Cortex of kidney (tissue), 1 donor: ENCODE results near the gene SLC2A9.
"Not testable (repeated sequence)": the region's sequence is repeated elsewhere in the genome, so short reads cannot be mapped to it uniquely, and the experiment has no call there.

Experiments used
- DNase-seq: peaks from one replicate; lab custom pipeline; 2025; lab: John Stamatoyannopoulos, UW

SLC2A9 gene

DNA sequence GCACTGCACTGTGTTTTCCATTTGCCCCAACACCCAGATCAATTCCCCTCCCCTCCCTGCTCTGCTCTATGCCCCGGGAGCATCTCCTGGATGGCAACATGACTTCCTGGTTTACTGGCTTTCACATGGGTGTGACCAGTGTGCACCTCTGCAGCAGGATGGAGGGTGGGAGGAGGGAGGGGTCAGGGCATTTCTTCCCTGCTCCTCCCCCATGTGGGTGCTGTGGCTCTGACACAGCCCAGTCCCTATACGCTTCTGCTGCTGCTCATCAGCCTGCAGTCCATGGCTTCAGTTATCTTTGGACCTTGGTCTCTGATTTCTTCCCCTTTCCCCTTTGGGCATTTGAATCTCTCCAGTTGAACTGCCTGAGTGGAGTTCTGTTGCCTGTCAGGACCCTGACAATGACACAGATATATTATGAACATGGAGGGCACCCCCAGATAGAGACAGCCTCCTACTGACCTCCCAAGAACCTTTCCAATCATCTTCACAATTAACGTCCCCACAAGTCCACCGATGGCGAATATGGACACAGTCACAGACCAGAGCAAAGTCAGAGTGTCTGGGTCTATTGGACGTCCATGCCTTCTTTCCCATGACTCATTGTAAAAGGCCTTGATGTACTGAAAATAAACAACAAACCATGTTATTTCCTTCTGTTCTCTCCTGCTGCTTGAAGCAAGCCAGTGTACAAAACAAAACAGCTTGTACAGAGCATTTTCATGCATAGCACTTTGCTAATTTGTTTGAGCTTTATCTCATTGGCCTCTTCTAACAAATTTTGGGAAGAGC, 24.8 kb downstream of the SLC2A9 start:
- DNase-seq: no peak

DNA sequence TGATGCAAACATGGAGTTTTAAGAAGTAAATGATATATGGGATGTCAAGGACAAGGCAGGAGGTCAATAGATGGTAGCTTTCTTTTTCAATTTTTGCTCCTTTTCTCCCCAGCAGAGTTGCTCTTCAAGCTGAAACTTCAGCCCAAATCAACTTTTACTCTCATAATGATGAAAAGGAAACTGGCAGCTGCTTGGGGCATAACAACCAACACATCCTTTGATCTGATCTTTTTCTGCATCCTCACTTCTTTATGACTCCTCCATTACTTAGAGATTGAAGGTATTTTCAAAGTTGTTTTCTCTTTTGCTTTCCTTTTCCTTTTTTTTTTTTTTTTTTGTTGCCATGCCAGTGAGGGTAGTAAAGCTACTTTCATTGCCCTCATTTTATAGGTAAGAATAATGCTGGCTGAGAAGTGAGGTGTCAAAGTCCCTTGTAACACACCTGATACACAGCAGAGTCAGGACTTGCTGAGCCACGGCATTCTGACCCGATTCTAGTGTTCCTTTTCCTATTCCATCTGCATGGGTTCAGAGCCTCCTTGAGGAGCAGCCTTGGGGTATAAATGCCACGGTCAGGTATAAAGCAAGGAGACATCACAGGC, 26.9 kb downstream of the SLC2A9 start:
- no peak for DNase-seq

- DNase-seq: no peak
These were observed 31.2 kb downstream of the SLC2A9 start for GRCh38 chr4:9989918-9990635.

DNA sequence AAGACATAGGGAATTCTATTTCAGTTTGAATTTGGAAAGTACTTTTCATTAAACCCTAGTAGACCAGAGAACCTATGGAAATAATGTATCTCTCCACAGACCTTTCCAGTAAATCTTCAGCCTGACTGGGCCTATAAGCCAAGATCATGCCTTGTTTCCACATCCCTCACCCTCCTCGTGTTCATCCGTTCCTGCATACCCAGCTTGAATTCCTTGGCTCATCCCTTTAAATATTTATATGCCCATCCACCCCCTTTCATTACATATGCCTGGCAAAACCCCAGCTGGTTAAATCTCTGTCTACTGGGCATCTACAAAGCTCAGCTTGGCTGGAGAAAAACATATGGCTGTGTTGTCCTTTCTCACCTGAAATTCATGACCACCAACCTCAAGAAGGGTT, 32.4 kb downstream of the SLC2A9 start:
- DNase-seq: no peak

DNA sequence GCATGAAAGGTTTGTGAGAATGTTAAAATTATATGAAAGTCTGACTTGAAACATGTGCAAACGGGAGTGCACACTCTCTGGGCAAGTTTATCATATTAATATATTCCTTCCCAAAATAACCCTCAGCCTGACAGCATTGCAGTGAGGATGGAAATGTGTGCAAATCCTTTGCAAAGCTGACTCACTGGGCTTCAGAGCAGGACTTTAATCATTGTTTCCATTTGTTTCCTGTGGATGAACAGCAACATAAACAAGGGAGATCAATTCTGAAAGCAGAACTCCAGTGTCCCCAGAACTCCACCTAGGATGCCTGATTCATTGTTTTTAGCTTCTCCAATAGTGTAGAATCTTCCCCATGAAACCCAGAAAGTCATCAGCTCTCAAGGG, 32.9 kb downstream of the SLC2A9 start:
- DNase-seq: no peak

DNA sequence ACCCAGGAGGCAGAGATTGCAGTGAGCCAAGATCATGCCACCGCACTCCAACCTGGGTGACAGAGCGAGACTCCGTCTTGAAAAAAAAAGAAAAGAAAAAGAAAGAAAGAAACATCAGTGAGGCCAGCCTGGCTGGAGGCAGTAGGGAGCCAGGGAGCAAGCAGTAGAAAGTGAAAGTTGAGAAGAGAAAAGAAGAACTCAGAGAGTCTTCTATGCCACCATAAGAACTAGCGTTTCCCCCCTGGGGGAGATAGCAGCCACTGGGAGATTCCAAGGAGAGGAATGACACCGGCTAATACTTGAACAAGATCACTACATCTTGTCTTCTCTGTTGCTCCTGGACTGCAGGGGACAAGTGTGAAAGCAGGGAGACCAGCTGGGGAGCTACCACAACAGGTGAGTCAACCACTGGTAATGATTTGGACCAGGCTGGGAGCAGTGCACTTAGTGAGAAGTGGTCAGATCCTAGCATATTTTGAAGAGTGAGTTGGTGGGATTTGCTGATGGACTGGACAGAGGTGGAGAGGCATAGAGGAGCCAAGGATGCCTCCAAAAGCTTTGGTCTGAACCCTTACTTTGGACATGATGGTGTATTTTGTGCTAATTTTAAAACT, 33.4 kb downstream of the SLC2A9 start:
- no peak for DNase-seq

GRCh38 chr4:9984621-9985020, 36.7 kb downstream of the SLC2A9 start:
- no peak for DNase-seq

- DNase-seq: no peak
These were observed 38.1 kb downstream of the SLC2A9 start for GRCh38 chr4:9983211-9983610.

DNA sequence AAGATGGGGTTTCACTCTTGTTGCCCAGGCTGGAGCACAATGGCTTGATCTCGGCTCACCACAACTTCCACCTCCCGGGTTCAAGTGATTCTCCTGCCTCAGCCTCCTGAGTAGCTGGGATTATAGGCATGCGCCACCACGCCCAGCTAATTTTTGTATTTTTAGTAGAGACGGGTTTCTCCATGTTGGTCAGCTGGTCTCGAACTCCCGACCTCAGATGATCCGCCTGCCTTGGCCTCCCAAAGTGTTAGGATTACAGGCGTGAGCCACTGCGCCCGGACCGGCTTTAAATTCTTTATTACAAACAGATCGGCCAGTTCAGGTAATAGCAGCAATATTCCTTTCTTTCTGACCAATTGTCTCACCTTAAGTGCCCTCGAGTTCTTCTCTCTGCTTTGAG, 39.4 kb downstream of the SLC2A9 start:
- not testable (repeated sequence) for DNase-seq

DNA sequence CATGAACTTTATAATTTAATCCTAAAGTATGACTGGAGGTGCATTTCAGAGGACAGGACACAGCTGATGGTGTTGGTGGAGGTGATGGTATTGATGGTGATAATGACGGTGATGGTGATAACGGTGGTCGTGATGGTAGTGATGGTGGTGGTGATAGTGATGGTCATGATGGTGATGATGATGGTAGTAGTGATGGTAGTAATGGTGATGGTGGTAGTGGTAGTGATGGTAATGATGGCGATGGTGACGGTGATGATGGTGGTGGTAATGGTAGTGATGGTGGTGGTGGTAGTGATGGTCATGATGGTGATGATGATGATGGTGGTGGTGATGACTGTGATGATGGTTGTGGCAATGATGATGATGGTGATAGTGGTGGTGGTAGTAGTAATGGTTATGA, 40.4 kb downstream of the SLC2A9 start:
- no peak for DNase-seq

DNA sequence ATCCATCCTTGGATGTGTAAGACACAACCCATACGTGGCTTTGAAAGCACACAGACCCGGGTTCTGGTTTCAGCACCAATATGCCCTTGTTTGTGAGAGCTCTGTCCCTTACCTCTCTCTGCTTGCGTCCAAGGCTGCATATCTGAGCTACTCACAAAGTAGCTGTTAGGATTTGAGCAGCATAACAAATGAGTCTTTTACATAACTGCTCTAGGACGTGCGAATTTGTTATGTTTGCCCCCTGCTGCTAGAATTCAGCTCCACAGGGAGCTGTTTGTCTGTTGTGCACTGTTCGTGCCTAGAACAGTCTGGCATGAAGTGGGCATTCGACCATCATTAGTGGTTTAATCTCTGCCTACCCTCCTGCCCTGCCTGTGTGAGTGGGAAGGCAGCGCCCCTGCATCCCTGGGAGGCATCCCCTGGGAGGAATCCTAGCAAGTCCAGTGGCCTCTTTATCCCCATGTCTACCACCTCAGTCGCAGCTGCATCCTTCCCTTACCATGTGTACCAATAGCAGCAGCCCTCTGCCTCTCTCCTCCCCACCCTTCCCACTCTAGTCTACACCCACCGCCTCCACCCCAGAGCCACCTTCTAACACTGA, 42.1 kb downstream of the SLC2A9 start:
- DNase-seq: no peak

DNA sequence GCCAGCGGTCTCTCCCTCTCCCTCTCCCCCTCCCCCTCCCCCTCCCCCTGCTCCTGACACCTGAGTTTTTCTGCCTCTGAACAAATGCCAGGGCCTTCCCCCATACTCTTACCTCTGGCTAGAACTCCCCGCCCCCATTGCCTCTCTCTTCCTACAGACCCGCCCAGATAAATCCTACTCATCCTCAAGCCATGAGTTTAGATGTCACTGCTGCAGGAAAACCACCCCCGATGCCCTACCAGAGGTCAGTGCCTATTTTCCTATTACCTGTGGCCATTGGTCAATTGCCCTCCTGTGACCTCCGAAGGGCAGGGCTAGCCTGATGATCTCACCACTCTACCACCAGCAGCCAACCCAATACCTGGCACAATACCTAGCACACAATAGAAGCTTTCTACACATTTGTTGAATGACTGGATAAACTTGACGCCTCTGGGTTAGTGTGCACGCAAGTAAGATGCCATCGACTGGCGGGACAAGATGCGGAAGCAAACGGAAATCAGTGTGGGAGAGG, 43.7 kb downstream of the SLC2A9 start:
- DNase-seq: no peak

- DNase-seq: no peak
These were observed 44.5 kb downstream of the SLC2A9 start for GRCh38 chr4:9976781-9977180.

DNA sequence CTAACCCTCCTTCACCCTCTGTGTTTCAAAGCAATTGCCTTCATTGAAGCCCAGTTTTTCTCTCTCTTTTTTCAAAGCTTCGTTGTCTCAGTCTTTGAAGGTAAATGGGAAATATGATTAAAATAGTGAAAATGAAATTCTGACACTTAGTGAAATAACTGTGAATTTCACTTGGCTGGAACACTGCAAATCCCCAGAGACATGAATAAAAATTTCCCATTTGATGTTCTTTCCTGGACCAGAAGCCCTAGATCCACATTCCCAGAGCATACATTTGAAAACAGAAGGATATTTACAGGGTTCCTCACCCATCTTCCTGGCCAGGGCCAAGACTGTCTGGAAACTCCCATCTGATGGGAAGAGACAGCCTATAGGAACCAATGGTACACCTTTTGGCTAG, 45.0 kb downstream of the SLC2A9 start:
- DNase-seq: no peak

DNA sequence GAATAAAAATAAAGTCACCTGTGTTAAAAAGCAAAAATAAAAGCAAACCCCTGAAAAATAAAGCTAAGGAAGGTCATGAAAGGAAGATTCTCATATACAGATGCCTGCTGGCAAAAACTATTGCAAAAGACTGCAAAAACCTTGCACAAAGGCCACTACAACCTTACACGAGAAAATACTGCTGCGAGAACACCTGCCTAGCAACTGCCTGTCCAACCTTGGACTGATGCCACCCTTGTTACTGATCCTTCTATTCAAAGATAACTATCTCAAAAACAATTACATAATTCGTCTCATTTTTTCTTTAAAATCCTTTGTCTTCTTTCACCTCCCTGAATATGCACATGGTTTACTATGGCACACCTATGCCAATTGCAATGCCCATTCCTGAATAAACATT, 49.6 kb downstream of the SLC2A9 start:
- no peak for DNase-seq

DNA sequence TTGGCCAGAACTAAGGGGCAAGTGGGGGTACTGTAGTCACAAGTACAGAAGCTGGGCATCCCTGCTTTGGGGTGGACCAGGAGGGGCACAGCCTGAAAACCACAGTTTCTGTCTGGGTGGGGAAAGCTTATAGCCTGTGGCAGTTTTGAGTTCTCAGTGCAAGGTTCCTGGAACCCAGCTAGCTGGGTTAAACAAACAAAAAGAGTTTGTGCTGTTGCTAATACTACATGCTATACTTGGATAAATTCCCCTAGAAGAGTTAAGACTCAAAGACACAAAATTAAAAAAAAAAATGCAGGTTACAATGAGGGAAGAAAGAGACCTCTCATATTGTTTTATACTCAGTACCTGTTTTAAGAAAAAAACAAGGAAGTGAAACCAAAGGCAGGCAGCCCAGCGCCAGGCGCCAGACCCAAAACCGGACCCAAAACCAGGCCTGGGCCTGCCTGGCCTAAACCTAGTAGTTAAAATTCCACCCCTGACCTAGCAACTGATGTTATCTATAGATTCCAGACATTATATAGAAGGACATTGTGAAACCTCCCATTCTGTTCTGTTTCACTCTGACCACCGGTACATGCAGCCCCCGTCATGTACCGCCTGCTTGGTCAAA, 50.8 kb downstream of the SLC2A9 start:
- no peak for DNase-seq

GRCh38 chr4:9969526-9970398, 51.5 kb downstream of the SLC2A9 start:
- no peak for DNase-seq

- no peak for DNase-seq
These were observed 52.8 kb downstream of the SLC2A9 start for GRCh38 chr4:9968472-9968871.

DNA sequence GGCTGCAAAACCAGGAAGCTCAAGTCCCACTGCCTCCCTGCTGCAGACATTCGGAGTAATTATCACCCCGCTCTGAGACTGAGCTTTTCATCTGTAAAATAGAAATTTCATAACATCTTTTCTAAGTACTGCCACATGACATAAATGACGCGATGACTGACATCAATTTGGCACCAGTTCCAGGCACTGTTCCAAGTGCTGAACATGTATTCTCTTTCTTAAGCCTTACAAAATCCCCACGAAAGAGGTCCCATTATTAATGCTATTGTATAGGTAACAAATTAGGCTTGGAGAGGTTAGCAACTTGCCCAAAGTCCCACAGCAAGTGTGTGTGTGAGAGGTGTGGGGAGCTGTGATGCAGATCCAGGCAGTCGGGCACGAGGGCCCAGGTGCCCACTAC, 56.4 kb downstream of the SLC2A9 start:
- DNase-seq: no peak

GRCh38 chr4:9963328-9963727, 58.0 kb downstream of the SLC2A9 start:
- no peak for DNase-seq
